Mononuclear cell (primary cell): ENCODE measurements around the gene THSD8. TPM values are rescaled to one million over a fixed set of nuclear protein-coding genes. Genes with fewer than 3 reads are reported as not detected.
"Not testable (repeated sequence)": the region's sequence is repeated elsewhere in the genome, so short reads cannot be mapped to it uniquely, and the experiment has no call there.

ENCODE experiments used
- H3K27me3 ChIP-seq: 2 replicates; pipeline ENCODE4 v1.6.0; 2011; ENCODE audit warnings: low read length, control low read depth; ENCODE audit not compliant: insufficient read depth
- H3K4me1 ChIP-seq: 2 replicates; pipeline ENCODE4 v1.5.1; 2011; ENCODE audit warnings: mild to moderate bottlenecking, low read length, control low read depth; ENCODE audit not compliant: insufficient read depth
- H3K4me3 ChIP-seq: 2 replicates; pipeline ENCODE4 v1.5.1; 2011; ENCODE audit warnings: mild to moderate bottlenecking, low read length, moderate library complexity
- H3K9me3 ChIP-seq: 2 replicates; pipeline ENCODE4 v1.5.1; 2011; ENCODE audit warnings: low read depth, mild to moderate bottlenecking, control low read depth, low read length
- total RNA-seq: library from RNA; depleted of rRNA; stranded (reverse); fragments of >200 nt; gene quantifications from one replicate; pipeline ENCODE4 v1.2.3, GENCODE V29; 2012

THSD8 gene
- total RNA-seq, 1 donor, result not detected

DNA sequence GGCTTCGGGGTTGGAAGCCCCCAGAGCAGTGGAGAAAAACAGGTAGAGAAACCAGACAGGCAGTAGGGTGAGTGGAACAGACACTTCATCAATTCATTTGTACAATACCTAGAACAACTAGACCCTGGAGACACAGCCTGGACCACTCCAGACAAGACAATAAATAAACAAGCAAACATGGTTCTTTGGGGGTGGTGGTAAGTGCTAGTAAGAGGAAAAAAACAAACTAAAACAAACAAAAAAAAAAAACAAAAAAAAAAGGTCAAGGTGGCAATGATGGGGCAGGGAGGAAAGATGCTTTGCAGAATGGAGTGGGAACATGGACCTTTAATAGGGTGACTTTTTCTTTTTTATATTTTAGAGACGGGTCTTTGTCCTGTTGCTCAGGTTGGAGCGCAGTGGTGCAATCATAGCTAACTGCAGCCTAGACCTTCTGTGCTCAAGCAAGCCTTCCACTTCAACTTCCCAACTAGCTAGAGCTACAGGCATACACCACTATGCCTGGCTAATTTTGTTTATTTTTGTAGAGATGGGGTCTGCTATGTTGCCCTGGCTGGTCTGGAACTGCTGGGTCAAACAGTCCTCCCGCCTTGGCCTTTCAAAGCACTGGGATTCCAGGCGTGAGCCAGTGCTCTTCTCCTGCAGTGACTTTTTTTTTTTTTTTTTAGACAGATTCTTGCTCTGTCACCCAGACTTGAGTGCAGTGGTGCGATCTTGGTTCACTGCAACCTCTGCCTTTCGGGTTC is 7.5 kb upstream of the THSD8 start:
- H3K4me1 ChIP-seq, result peaks cover 40% of the 10 kb centered on the region
- no peaks in the 10 kb centered on the region for H3K9me3 ChIP-seq
- no peaks in the 10 kb centered on the region for H3K27me3 ChIP-seq
- peak overlapping the region; percentile 100 for H3K4me3 ChIP-seq

DNA sequence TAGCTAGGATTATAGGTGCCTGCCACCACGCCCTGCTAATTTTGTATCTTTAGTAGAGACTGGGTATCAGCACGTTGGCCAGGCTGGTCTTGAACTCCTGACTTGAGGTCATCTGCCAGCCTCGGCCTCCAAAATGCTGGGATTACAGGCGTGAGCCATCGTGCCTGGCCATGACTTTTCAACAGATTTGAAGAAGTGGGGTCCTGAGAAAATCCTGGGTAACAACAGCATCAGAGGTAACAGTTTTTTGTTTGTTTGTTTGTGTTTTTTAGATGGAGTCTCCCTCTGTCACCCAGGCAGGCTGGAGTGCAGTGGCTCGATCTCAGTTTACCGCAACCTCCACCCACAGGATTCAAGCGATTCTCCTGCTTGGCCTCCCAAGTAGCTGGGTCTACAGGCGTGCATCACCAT is 6.9 kb upstream of the THSD8 start:
- Histone ChIP-seq H3K9me3 (no peaks in the 10 kb centered on the region), H3K4me1 (peaks cover 39% of the 10 kb centered on the region), H3K4me3 (no peak overlapping the region), H3K27me3 (no peaks in the 10 kb centered on the region)

DNA sequence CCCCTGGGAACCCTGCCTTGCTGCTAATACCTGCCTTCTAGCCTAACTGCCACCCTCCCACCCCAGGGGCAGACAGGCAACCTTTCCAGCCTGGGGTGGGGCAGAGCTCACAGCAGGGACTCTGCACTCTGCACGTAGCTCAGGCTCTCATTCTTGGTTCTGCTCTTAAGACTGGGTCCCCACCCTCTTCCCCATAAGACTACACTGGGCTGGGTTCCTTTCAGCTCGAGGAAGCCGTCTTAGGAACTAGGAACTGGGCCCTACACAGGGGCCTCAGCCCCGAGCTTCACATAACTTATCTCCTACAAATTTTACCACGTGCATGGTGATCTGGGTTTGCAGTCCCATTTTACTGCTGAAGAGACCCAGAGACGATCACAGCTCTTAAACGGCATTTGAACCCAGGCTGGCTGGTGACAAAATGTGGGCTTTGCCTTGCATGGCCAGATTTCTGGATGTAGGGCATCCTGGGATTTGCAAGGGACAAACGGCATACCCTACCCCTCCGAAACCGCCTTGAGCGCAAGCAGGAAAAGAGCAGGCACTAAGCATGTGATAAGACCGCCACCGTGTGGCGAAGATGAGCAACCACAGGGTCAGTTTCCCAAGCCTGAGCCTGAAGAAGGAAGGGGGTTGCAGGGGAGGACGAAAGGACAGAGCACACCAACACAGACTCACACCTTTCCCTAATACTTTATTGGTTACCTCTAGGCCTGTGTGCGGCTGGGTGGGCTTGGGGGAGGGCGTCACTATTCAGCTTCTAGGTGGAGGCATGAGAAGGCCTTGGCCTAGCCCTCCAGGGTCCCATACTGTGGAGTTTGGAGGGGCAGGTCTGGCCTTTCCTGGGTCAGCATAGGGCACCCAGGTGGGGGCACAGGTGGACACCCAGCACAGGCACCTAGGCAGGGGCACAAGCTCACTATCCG is 5.5 kb upstream of the THSD8 start:
- no peaks in the 10 kb centered on the region for H3K9me3 ChIP-seq
- peaks cover 7% of the 10 kb centered on the region for H3K27me3 ChIP-seq
- no peak overlapping the region for H3K4me3 ChIP-seq
- peaks cover 42% of the 10 kb centered on the region for H3K4me1 ChIP-seq

DNA sequence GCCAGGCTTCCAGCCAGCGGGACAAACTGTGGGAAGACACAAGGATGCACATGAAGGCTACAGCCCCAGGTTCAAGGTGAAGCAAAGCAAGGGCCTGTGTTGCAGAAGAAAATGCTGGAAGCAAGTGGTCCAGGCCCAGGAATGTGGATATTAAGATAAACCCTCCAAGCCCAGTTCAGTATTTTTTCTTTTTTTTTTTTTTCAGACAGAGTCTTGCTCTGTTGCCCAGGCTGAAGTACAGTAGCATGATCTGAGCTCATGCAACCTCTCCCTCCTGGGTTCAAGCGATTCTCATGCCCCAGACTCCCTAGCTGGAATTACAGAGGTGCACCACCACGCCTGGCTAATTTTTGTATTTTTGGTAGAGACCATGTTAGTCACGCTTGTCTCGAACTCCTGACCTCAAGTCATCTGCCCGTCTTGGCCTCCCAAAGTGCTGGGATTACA is 4.7 kb upstream of the THSD8 start:
- peaks cover 8% of the 10 kb centered on the region for H3K27me3 ChIP-seq
- H3K9me3 ChIP-seq, result no peaks in the 10 kb centered on the region
- peaks cover 50% of the 10 kb centered on the region for H3K4me1 ChIP-seq
- no peak overlapping the region for H3K4me3 ChIP-seq

DNA sequence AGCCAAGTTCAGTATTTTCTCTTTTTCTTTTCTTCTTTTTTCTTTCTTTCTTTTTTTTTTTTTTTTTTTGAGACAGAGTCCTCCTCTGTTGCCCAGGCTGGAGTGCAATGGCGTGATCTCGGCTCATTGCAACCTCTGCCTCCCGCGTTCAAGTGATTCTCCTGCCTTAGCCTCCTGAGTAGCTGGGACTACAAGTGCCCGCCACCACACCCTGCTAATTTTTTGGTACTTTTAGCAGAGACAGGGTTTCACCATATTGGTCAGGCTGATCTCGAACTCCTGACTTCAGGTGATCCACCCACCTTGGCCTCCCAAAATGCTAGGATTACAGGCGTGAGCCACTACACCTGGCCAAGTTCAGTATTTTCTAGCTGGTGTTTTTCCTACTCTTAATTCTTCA is 4.3 kb upstream of the THSD8 start:
- H3K4me3 ChIP-seq, H3K9me3 ChIP-seq: not testable (repeated sequence)
- Histone ChIP-seq H3K4me1 (peaks cover 54% of the 10 kb centered on the region), H3K27me3 (peaks cover 13% of the 10 kb centered on the region)

DNA sequence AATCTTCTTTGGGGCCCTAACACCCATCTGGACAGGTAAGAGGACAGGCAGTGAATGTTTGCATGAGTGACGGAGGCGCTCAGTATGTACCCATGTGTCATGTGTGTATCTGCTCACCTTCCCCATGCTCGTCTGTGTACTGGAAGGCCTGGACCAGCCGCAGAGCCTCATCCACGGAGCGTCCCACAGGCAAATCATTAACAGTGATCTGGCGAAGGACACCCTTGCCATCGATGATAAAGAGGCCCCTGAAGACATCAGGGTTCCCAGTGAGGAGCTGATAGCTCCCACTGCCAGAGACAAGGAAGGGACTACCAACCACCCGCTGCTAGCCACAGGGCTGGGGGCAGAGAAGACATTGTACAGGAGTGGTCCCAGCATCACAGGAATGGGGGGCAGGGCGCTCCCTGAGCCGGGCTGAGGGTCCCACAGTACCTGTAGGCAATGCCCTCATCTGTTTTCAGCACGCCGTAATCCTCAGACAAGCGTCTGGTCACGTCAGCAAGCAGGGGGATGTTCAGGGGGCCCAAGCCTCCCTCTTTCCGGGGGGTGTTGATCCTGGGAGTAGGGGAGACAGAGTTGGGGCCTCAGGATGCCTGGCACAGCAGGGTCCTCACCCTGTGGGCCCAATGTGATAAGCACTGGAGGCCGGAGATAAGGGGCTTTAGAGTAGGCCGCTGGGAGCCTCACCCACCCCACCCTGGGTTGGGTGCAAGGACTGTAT is 2.0 kb upstream of the THSD8 start:
- Histone ChIP-seq H3K4me3 (no peak overlapping the region), H3K27me3 (peaks cover 13% of the 10 kb centered on the region), H3K4me1 (peaks cover 43% of the 10 kb centered on the region), H3K9me3 (no peaks in the 10 kb centered on the region)

DNA sequence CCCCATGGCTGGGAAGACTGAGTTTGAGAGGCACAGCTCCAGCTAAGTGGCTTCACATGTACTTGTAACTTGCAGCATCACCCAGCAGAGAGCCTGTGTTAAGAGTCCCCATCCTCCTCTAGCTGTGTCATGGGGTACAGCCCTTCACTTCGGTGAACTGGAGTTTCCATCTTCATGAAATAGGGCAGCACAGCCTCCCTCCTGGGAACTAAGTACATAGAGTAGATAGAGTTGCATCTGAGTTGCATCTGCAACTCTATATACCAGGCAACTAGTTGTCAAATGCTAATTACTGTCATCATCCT is 1.5 kb upstream of the THSD8 start:
- Histone ChIP-seq H3K4me1 (peaks cover 37% of the 10 kb centered on the region), H3K27me3 (peaks cover 13% of the 10 kb centered on the region), H3K4me3 (no peak overlapping the region), H3K9me3 (no peaks in the 10 kb centered on the region)

DNA sequence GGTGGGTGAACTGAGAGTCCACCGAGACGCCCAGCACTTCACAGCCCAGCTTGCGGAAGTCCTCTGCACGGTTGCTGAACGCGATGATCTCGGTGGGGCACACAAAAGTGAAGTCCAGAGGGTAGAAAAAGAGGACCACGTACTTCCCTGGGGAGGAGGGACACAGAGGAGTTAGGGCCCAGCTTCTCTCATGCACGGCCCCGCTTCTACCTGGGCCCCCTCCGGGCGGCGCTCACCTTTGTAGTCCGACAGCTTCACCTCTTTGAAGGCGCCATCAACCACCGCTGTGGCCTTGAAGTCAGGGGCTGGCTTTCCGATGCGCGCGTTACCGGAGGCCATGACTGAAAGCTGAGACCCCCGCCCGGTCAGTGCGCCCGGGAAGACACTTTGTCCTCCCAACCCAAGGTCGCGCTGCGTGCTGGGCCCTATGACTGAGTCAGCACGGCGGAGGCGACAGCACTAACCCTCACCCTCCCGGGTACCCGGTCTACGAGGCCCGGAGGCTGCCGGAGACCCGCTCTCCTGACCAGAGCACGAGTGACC is 875 bp upstream of the THSD8 start:
- Histone ChIP-seq H3K27me3 (peaks cover 13% of the 10 kb centered on the region), H3K9me3 (no peaks in the 10 kb centered on the region), H3K4me3 (peak overlapping the region; percentile 57), H3K4me1 (peaks cover 32% of the 10 kb centered on the region)

DNA sequence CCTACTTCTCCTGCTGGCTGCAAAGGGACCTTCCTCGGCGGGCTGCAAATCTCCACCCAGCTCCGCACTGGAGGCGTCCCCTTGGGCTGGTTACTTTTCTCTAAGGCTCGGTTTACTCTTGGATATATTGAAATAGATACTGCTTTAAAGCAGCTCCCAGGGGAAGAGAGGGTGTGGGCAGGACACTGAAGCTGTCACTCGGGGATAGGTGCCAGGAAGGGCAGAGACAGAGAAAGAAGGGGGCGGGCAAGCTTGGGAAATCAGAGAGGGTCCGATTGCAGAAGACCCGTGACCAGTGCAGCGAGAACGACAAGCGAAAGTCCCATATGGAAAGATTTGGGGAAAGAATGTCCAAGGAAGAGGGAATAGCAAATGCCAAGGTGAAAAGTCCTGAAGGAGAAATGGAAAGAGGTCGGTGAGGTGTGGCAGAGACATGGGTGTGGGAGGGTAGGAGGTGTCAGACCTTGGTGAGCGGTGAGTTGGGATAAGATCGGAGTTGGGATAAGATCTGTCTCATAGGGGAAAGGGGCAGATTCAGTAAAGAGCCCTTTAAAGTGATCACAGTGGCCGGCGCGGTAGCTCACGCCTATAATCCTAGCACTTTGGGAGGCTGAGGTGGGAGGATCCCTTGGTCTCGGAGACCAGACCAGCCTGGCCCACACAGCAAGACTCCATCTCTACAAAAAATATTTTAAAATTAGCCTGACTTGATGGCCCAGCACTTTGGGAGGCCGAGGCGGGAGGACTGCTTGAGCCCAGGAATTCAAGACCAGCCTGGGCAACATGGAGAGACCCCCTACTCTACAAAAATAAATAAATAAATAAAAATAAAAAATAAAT is 618 bp downstream of the THSD8 start:
- peaks cover 13% of the 10 kb centered on the region for H3K27me3 ChIP-seq
- H3K4me1 ChIP-seq, result peaks cover 35% of the 10 kb centered on the region
- no peaks in the 10 kb centered on the region for H3K9me3 ChIP-seq
- H3K4me3 ChIP-seq, result peak overlapping the region; percentile 57

DNA sequence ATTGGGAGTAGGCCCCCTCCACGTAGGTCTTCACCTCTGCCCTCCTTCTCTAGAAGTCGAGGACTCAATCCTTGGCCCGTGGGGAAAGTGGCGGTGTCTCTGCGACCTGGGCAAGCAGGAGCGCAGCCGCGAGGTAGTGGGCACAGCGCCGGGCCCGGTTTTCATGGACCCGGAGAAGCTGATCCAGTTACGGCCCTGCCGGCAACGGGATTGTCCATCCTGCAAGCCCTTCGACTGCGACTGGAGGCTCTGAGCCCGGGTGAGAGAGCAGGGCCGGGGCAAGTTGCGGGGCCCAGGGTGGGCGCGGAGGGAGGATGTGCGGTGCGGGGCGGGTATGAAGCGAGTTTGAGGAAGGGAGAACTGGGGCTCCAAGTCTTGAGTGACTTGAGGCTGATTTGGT is 2.2 kb downstream of the THSD8 start:
- H3K27me3 ChIP-seq, result peaks cover 13% of the 10 kb centered on the region
- no peaks in the 10 kb centered on the region for H3K9me3 ChIP-seq
- H3K4me1 ChIP-seq, result peaks cover 35% of the 10 kb centered on the region
- no peak overlapping the region for H3K4me3 ChIP-seq

DNA sequence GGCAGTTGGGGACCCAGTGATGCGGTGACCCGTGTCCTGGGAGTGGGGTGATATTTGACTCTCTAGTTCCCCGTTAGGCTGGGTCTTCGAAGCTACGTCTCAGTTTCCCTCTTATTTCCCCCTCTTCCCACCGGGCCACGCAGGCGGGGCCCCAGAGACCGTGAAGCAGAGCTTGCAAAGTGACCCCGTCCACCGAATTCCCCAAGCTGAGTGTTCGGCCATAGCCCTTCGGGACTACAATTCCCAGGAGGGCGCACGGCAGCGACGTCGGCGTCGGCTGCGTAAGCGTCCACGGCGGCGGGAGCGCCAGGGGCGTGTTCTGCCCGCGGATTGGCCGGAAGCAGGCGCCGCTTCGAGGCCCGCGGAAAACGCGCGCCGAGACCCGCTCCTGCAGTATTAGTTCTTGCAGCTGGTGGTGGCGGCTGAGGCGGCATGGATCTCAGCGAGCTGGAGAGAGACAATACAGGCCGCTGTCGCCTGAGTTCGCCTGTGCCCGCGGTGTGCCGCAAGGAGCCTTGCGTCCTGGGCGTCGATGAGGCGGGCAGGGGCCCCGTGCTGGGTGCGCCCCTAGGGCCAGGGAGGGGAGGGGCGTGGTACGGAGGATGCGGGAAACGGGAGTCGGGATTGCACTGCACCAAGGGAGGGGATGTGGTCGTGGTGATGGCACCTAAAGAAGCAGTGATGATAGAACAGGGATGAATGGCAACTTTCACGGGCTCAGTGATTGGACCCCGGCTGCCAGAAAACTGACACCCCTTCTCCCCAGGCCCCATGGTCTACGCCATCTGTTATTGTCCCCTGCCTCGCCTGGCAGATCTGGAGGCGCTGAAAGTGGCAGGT is 4.6 kb downstream of the THSD8 start, which contains the start of gene RNASEH2A:
TSS of gene RNASEH2A (plus strand) at position 343 of the 840 bp plus-strand sequence. CDS start at position 433, 90 bp downstream.
- H3K4me3 ChIP-seq, result peak within 1 kb of the TSS; percentile 47
- H3K4me1 ChIP-seq, result peaks cover 21% of the 10 kb centered on the region
- H3K9me3 ChIP-seq, result no peaks in the 10 kb centered on the region
- peaks cover 6% of the 10 kb centered on the region for H3K27me3 ChIP-seq

DNA sequence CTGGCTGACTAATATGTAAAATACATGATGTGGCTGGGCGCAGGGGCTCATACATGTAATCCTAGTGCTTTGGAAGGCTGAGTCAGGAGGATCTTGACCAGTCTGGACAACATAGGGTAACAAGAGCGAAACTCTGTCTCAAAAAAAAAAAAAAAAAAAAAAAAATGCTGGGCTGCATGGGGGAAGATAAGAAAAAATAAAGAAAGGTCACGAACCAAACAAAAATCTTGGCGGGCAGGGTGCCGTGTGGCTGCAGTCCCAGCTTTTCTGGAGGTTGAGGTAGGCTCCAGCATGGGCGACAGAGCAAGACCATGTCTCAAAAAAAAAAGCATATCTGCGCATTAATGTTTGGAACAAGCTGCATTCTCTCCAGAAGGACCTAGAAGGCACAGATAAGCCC is 13.2 kb downstream of the THSD8 start:
- Histone ChIP-seq H3K27me3 (no peaks in the 10 kb centered on the region), H3K4me1 (no peaks in the 10 kb centered on the region), H3K4me3 (no peak overlapping the region), H3K9me3 (no peaks in the 10 kb centered on the region)

DNA sequence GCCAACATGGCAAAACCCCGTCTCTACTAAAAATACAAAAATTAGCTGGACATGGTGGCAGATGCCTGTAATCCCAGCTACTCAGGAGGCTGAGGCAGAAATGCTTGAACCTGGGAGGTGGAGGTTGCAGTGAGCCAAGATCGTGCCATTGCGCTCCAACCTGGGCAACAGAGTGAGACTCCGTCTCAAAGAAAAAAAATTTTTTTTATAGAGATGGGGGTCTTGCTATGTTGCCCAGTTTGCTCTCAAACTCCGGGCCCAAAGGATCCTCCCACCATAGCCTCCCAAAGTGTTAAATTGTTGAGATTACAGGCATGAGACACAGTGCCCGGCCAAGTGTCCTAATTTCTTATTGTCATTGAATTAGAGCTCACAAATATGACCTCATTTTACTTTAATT is 15.3 kb downstream of the THSD8 start:
- H3K4me1 ChIP-seq, H3K4me3 ChIP-seq, H3K9me3 ChIP-seq, H3K27me3 ChIP-seq: not testable (repeated sequence)
